Measurements from ENCODE around the gene CDK5RAP2. TPM values are rescaled to one million over a fixed set of nuclear protein-coding genes. Genes with fewer than 3 reads are reported as not detected.

CDK5RAP2 gene
- total RNA-seq, 1 donor from 2014 or later, result 80.6 TPM

- intact Hi-C loops (cut with DNase I), result no loop called here
- DNase-seq (ENCODE audit: low spot score) (no peak), ATAC-seq (no peak)
These were observed 23.0 kb upstream of the CDK5RAP2 start for GRCh38 chr9:120603010-120603409.

- DNase-seq (ENCODE audit: low spot score), result no peak
- ATAC-seq, result no peak
- intact Hi-C loops (cut with DNase I), result no loop called here
These were observed 13.9 kb upstream of the CDK5RAP2 start for GRCh38 chr9:120593955-120594277.

- intact Hi-C loops (cut with DNase I), result no loop called here
- ATAC-seq (no peak), DNase-seq (ENCODE audit: low spot score) (no peak)
These were observed 13.4 kb upstream of the CDK5RAP2 start for GRCh38 chr9:120593250-120593954.

GRCh38 chr9:120592210-120592609, 12.2 kb upstream of the CDK5RAP2 start:
- DNase-seq (ENCODE audit: low spot score) (no peak), ATAC-seq (no peak)
- intact Hi-C loops (cut with DNase I), result no loop called here

GRCh38 chr9:120587328-120587727, 7.4 kb upstream of the CDK5RAP2 start:
- ATAC-seq (no peak), DNase-seq (ENCODE audit: low spot score) (no peak)
- intact Hi-C loops (cut with DNase I), result no loop called here

- peak; percentile 54 for ATAC-seq
These were observed 4.0 kb upstream of the CDK5RAP2 start for GRCh38 chr9:120583958-120584369.

GRCh38 chr9:120579139-120580050, 572 bp downstream of the CDK5RAP2 start:
- ATAC-seq (no peak), DNase-seq (ENCODE audit: low spot score) (no peak)
- intact Hi-C loops (cut with DNase I), result no loop called here

More at GRCh38 chr9:120583958-120584369, 4.0 kb upstream of the CDK5RAP2 start:
- DNase-seq (ENCODE audit: low spot score), result no peak
- intact Hi-C loops (cut with DNase I), result no loop called here

GRCh38 chr9:120574473-120574872, 5.5 kb downstream of the CDK5RAP2 start:
- DNase-seq (ENCODE audit: low spot score), result no peak
- no peak for ATAC-seq
- intact Hi-C loops (cut with DNase I), result no loop called here

GRCh38 chr9:120572472-120572871, 7.5 kb downstream of the CDK5RAP2 start:
- ATAC-seq (no peak), DNase-seq (ENCODE audit: low spot score) (no peak)
- intact Hi-C loops (cut with DNase I), result no loop called here

GRCh38 chr9:120571443-120572257, 8.3 kb downstream of the CDK5RAP2 start:
- intact Hi-C loops (cut with DNase I), result no loop called here
- ATAC-seq (peak; percentile 72), DNase-seq (ENCODE audit: low spot score) (no peak)

GRCh38 chr9:120570296-120570695, 9.7 kb downstream of the CDK5RAP2 start:
- intact Hi-C loops (cut with DNase I), result no loop called here
- no peak for DNase-seq (ENCODE audit: low spot score)
- ATAC-seq, result no peak

GRCh38 chr9:120569556-120569955, 10.4 kb downstream of the CDK5RAP2 start:
- intact Hi-C loops (cut with DNase I), result no loop called here
- no peak for ATAC-seq
- DNase-seq (ENCODE audit: low spot score), result no peak

- intact Hi-C loops (cut with DNase I), result no loop called here
- no peak for ATAC-seq
These were observed 11.2 kb downstream of the CDK5RAP2 start for GRCh38 chr9:120568816-120569215.

GRCh38 chr9:120567874-120568273, 12.1 kb downstream of the CDK5RAP2 start:
- ATAC-seq, result no peak
- DNase-seq (ENCODE audit: low spot score), result no peak
- intact Hi-C loops (cut with DNase I), result no loop called here

More at GRCh38 chr9:120568816-120569215, 11.2 kb downstream of the CDK5RAP2 start:
- no peak for DNase-seq (ENCODE audit: low spot score)

GRCh38 chr9:120567081-120567480, 12.9 kb downstream of the CDK5RAP2 start:
- ATAC-seq, result no peak
- no peak for DNase-seq (ENCODE audit: low spot score)
- intact Hi-C loops (cut with DNase I), result no loop called here

GRCh38 chr9:120564589-120564988, 15.4 kb downstream of the CDK5RAP2 start:
- intact Hi-C loops (cut with DNase I), result no loop called here
- DNase-seq (ENCODE audit: low spot score) (no peak), ATAC-seq (no peak)

- DNase-seq (ENCODE audit: low spot score), result no peak
- ATAC-seq, result no peak
- intact Hi-C loops (cut with DNase I), result no loop called here
These were observed 17.0 kb downstream of the CDK5RAP2 start for GRCh38 chr9:120562861-120563443.

- DNase-seq (ENCODE audit: low spot score) (no peak), ATAC-seq (no peak)
- intact Hi-C loops (cut with DNase I), result no loop called here
These were observed 18.3 kb downstream of the CDK5RAP2 start for GRCh38 chr9:120561709-120562108.

- DNase-seq (ENCODE audit: low spot score) (no peak), ATAC-seq (no peak)
- intact Hi-C loops (cut with DNase I), result no loop called here
These were observed 20.4 kb downstream of the CDK5RAP2 start for GRCh38 chr9:120559546-120559945.
